ENCODE results near the gene TTBK1. TPM values are rescaled to one million over a fixed set of nuclear protein-coding genes. Genes with fewer than 3 reads are reported as not detected.

Gene TTBK1
- not detected in 2 replicates for total RNA-seq

DNA sequence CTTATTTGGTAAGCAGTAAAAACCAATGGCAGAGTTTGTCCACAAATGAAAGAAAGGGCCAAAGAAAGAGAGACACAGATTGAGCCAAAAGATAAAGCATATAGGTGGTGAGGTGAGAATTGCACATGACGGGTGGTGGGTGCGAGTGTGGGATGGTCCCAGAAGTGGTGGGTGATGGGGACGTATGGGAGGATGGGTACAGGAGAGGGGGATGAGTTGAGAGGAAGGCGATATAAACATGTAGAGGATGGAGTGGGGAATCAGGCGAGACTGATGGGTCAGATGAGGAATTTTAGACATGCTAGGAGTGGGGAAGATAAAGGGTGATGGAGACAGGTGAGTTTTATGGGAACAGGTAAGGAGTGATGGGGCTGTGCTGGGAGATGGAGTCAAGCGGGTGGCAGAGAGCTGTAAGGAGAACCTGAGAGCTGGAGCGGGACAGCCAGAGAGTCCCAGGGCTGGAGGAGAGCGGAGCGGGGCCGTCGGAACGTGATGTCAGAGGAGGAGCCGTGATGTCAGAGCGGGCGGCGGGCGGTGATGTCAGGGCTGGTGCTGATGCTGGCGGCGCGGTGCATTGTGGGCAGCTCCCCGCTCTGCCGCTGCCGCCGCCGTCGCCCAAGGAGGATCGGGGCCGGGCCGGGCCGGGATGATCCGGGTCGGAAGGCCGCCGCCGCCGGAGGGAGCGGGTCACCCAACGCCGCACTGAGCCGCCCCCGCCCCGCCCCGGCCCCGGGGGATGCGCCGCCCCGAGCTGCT, at the start of gene TTBK1:
TTBK1 (plus strand) TSS at position 574 of the 756 bp plus-strand sequence. CDS start 3,180 bp downstream, outside the sequence.

DNA sequence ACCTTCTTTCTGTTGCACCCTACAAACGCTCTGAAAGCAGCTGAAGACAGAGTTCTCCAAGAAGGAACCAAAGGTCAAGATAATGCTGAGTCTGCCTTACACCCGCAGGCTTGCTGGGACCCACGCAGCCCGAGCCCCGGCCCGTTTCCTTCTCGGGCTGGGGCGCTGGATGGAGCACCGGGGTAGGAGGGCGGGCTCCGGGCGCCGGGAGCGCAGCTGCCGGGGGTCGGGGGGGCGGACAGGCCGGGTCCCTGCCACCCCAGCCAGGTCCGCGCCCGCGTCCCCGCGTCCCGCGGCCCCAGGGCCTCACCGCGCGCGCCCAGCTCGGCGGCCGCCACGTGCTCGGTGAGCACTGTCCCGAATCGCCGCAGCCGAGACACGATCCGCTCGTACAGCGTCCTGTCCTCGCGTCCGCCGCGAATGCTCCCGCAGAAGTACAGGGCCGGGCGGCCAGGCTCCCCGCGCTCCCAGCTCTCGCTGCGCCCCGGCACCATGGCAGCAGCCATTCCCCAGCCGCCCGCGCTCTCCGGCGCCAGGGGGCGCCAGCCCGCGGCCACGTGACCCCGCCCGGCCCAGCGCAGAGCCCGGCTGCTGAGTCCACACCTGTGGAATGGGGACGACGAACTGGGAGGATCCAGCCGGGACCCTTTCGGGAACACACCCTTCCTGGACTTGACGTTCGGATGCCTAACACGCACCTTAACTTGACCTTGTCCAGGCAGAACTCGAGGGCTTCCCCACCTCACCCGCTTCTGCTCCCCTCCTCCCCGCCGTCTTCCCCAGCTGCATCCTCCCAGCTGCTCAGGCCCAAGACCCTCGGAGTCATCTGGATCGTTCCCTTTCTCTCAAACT, 14.1 kb upstream of the TTBK1 start, which contains the start of gene DNPH1:
DNPH1 (minus strand) TSS at position 531 of the 852 bp plus-strand sequence; CDS start at position 506, 25 bp downstream.

DNA sequence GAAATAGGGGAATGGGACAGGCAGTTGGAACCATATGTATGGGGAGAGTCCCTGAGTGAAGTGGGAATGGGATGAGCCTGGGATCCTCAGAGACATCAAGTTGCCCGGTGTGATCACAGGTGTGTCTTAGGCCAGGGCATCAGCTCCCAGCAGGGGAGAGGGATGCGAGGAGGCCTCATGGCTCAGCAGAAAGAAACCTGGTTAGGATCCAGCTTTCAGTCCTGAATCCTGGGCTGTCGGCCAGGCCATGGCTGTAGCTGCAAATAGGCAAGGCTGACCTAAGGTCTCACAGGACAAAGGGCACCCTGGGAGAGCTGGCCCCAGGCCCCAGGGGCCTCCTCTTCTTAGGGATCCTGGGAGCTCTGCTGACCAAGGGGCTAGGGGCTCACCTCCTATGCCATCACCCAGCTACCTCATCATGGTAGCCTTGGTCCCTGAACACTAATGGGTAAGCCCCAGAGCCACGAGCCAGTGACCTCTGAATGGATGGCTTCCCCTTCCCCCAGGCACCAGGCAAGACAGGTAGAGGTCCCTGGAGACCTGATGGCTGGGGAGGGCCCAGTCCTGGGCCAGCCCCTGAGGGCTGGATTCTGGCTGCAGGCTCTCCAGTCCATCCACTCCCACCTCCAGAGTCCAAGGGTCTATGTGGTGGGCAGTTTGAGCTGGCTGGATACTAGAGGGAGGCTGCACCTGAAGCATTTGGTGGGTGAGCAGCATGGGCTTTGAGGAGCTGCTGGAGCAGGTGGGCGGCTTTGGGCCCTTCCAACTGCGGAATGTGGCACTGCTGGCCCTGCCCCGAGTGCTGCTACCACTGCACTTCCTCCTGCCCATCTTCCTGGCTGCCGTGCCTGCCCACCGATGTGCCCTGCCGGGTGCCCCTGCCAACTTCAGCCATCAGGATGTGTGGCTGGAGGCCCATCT, 54.6 kb downstream of the TTBK1 start, which contains the start of gene SLC22A7:
SLC22A7 (plus strand) TSS at position 617 of the 921 bp plus-strand sequence; CDS start at position 716, 99 bp downstream.

DNA sequence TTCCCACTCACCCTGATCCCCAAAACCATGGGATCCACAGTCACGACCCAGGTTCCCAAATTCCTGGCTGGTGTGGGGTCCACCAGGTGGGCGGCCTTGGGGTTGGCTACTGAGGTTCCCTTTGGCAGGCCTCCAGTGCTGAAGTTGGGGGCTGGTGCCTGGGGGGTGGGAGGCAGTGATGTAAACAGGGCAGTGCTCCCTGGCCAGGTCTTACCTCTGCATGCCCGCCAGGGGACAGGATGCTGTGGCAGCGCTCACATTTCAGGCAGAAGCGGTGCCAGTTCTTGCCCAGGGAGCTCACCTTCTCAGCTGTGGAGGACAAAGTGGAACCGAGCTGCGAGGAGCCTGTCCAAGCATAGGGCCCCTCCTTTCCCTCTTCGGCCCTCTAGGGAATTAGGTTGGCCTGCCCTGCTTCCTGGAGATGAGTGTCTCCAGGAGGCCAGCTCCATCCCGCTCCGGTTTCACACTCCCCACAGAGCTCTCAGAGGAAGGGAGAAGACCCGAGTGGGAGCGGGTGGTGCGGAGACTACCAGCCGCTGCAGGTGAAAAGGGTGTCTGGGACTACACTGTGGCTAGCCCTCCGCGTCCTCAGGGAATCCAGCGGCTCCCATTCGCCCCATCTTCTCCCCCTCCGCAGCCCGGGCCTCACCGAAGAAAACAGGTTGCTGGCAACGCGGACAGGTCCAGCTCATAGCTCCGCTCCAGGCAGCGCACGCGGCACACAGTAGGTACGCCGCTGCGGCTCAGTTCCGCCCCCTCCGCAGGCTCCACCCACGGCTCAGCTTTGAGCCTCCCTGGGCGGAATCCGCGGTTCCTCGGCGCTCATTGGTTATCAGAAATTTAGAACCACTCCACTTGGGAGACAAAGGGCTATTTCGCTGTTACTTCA, 65.1 kb downstream of the TTBK1 start, which contains the start of gene CRIP3:
CRIP3 (minus strand) TSS at position 726 of the 889 bp plus-strand sequence; CDS start at position 692, 34 bp downstream.

Other genes starting within 250 kb of the TTBK1 start
- gene MEA1, start 229.5 kb upstream of the TTBK1 start, total RNA-seq: 34.1 and 52.6 TPM in 2 replicates
- gene KLHDC3, start 229.2 kb upstream of the TTBK1 start, total RNA-seq: 52.4 and 53.3 TPM in 2 replicates
- 85.1 and 91.3 TPM in 2 replicates for gene RRP36, start 221.9 kb upstream of the TTBK1 start, total RNA-seq
- gene CUL7, start 189.6 kb upstream of the TTBK1 start, total RNA-seq: 21.9 and 23.6 TPM in 2 replicates
- 21.8 and 40.3 TPM in 2 replicates for gene MRPL2, start 184.0 kb upstream of the TTBK1 start, total RNA-seq
- gene KLC4, start 183.8 kb upstream of the TTBK1 start, total RNA-seq: 14.0 and 16.6 TPM in 2 replicates
- 68.4 and 143 TPM in 2 replicates for gene PTK7, start 167.2 kb upstream of the TTBK1 start, total RNA-seq
- gene SRF, start 72.2 kb upstream of the TTBK1 start, total RNA-seq: 33.5 and 34.2 TPM in 2 replicates
- 30.8 and 54.0 TPM in 2 replicates for gene CUL9, start 61.3 kb upstream of the TTBK1 start, total RNA-seq
- 36.7 and 45.8 TPM in 2 replicates for gene DNPH1, start 14.0 kb upstream of the TTBK1 start, total RNA-seq
- not detected in 2 replicates for gene SLC22A7, start 54.8 kb downstream of the TTBK1 start, total RNA-seq
- gene CRIP3, start 65.3 kb downstream of the TTBK1 start, total RNA-seq: not detected in 2 replicates
- 4.1 and 7.0 TPM in 2 replicates for gene ZNF318, start 126.2 kb downstream of the TTBK1 start, total RNA-seq
- gene ABCC10, start 184.1 kb downstream of the TTBK1 start, total RNA-seq: 12.0 and 22.3 TPM in 2 replicates
- 2.8 and 4.8 TPM in 2 replicates for gene DLK2, start 212.1 kb downstream of the TTBK1 start, total RNA-seq
- gene TJAP1, start 234.1 kb downstream of the TTBK1 start, total RNA-seq: 7.2 and 12.4 TPM in 2 replicates

Data from nasal cavity respiratory epithelium epithelial cell of viscerocranial mucosa (primary cell).